NCI-H1694 (cell line): ENCODE data around the gene SYNM.

Experiments
- DNase-seq: peaks from one replicate; lab custom pipeline; 2025; lab: John Stamatoyannopoulos, UW

Gene SYNM

DNA sequence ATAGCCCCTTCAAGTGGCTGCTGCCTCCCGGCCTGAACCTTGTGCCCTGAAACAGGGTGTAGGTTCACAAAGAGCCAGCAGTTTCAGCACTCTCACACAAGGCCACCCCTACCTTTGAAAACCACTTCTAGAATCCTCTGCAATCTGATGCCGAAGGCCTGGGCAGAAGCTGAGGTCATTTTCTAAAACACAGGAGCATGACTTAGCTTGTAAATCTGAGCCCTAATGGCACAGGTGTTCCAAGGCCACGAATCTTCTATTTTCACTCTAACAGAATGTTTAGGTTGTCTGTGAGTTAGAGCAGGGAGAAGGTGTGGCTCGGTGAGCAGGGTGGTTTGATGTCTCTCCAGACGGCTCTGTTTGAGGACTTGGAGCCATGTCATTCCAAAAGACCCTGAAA, 62.3 kb downstream of the SYNM start:
- DNase-seq = no peak

DNA sequence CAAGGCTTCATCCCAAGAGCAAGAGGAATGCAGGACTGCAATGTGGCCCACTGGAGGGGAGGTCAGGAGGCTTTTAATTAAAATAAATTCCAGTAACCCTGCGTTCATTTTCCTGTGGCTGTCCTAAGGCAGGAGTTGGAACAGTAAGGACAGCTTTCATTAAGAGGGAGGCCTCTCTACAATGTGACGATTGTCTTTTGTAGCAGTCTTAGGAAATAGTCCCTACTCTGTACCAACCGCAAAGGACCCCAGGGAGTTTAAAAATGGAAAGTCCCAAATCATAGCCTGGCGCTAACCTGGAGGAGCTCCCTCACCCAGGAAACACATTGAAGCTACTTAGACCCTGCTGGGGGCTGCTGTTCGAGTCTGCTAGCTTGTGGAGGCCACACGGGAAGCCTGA, 62.8 kb downstream of the SYNM start:
- no peak for DNase-seq

DNA sequence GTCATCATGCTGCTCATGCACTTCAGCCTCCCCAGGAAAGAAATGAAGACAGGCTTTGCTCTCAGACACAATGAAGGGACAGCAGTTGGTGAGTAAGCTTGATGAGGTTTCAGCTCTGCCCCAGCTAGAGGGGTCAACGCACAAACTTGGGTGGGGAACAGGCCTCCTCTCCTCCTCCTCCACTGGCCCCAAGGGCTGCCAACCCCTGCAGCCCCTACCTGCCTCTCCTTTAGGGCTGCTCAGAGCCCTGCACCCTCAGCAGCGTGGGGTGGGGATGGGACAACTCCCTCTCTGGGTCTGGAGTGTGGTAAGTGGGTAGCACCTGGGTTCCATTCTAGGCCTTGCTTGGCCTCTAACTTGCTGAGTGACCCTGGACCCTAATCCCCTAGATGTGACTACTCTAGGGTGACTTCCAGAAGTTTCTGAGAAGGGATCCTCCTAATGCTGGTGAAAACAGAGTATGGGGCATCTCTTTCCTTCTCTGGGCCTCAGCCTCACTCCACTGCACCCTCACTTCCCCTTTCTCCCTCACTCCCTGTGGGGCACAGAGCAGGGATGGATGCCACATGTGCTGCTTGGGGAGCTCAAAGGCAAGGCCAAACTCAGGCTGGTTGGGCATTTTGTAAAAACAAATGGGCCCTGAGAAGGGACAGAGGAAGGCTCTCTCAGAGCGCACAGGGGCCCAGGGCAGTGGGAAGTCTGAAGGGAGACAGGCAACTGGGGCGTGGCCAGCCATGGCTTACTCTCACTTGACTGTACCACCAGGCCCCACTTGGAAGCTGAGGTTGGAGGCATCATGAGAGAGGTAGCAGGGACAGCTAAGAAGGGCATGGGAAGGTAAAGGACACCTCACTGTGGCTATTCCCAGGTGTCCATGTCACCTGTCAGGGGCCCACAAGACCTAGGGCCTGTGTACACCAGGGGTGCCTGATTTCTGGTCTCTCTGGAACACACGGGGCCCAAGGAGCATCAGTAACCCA, 64.0 kb downstream of the SYNM start:
- DNase-seq = no peak

DNA sequence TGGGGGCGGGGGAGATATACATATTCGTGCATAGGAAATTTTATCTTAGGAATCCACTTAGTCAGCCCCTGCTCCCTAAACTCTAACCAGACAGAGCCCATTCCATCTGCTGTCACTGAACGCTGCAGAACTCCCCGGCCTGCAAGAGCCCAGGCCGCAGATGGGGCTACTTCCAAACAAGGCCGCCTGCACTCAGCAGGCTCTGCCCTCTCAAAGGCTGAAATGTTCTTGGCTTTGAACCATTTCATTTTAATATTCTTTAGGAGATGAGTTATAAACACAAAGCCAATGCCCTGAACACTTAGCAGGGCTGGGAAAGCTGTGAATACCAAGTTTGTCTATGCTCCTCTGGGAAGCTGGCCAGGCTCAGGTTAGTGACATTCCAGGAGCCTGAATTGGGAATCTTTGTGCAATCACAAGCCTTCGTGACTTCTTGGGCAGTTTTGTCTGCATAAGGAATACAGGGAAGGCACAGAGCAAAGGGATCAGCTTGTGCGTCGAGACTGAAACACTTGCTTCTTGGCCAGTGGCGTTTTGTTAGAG, 65.0 kb downstream of the SYNM start:
- no peak for DNase-seq

DNA sequence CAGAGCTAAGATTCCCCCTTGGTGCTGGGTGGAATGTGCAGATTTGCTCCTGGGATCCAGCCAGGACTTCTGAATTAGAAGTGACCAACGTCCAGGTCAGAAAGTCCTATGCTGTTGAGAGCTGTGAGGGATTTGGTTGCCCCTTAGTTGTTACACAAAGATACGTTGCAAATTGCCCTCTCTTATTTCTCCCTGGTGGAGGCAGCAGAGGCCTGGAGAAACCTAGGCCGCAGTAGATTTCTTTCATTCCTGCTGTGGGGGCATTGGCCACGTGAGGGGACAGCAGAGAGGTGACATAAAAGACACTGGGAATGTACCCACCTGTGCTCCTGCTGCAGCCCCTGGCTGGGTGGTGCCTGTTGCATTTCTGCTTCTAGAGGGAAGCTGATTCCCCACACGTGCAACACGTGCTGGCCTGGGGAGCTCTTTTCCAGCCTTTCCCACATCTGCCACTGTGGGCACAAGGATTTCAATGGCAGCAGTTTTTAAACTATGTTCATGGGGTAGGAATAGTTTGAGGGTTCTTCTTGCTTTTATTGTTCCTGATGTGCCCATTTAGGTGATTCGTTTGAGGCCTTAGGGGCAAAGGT, 65.7 kb downstream of the SYNM start:
- no peak for DNase-seq

DNA sequence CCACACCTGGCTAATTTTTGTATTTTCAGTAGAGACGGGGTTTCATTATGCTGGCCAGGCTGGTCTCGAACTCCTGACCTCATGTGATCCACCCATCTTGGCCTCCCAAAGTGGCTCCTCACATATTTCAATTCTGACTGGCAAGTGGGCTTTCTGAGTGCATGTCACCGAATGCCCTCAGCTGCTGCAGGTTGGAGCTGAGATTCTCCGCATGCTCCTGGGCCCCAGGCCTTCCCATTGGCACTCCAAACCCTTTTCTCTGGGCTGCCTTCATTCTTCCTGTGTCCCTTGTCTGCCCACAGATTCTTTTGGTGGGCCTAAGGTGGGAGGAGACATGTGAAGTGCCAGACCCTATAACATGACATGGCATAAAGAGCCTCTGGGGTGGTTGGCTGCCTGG, 67.3 kb downstream of the SYNM start:
- DNase-seq = no peak

DNA sequence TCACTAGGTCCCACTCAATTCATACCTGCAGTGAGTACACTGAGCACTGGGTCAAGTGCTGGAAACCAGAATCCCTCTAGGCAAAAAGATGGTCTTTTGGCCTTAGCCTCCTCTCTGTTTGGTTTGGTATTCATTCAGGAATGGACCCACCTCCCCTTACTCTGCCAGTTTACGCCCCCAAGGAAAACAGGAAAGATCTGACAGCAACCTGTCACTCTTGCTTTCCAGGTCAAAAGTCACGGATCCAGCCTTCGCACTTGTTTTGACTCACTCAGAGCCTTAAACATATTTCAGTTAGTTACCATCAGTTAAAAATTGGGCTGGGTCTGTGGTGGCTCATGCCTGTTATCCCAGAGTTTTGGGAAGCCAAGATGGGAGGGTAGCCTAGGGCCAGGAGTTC, 68.1 kb downstream of the SYNM start:
- no peak for DNase-seq

DNA sequence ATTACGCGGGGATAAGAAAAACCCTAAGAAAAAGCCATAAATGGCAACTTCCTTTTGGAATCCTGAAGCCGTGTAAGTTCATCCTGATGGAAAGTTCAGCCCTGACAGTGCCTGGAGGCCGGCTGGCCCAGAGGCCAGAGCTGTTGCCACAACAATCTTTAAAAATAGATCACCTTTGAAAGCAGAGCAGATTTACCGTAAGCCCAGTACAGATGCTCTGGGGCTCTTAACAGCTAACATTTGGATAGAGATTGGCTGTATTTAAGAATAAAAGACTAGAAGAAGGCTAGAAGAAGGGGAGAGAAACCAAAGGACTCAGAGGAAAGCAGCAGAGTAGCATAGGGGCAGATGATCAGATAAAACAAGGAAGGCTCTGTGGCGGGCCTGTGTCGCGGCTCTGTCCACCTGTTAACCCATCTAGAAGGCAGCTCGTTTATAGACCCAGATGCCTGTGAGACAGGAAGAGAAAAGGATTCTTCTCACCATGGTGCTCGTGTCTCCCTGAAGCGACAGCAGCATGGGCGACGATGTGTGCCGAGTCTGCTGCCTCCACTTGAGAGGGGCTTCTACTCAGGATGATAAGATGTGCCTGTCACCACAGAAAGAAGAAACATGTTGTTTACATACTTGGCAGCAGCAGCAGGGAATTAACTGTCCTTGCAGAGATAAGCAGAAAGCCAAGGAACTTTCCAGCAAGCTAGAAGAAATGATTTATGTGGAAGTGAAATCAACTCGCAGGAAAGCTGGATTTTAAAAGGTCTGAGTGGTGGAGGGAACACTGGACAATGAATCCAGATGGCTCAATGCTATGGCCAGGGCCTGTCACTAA, 69.9 kb downstream of the SYNM start:
- DNase-seq = no peak

DNA sequence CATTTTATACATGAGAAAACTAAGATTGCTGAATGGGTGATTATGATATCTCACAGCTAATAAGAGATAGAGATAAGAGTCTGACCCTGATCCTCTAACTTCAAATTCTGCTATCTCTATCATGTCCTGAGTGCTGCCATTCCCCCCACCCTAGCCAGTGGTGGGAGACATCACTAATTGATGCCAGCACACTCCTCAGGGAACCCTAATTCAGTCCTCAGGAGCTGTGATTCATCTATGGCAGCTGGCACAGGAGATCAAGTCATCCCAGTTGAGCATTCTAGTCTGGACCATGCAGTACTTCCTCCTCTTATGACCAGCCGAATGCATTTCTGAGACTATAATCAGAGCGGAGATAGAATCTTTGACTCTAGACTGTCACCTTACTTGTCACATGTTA, 71.9 kb downstream of the SYNM start:
- DNase-seq = no peak

DNA sequence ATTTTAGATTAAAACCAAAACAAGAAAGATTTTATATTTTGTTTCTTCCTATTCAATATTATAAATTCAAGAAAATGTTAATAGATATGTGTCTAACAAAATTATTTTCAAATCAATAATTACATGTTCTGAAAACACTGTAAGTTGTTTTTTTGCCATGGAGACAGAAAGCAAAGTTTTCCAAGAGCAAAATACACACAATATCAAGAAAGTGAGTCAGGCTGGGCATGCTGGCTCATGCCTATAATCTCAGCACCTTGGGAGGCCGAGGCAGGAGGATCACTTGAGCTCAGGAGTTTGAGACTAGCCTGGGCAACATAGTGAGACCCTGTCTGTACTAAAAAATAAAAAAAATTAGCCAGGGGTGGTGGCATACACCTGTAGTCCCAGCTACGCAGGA, 72.8 kb downstream of the SYNM start:
- no peak for DNase-seq

DNA sequence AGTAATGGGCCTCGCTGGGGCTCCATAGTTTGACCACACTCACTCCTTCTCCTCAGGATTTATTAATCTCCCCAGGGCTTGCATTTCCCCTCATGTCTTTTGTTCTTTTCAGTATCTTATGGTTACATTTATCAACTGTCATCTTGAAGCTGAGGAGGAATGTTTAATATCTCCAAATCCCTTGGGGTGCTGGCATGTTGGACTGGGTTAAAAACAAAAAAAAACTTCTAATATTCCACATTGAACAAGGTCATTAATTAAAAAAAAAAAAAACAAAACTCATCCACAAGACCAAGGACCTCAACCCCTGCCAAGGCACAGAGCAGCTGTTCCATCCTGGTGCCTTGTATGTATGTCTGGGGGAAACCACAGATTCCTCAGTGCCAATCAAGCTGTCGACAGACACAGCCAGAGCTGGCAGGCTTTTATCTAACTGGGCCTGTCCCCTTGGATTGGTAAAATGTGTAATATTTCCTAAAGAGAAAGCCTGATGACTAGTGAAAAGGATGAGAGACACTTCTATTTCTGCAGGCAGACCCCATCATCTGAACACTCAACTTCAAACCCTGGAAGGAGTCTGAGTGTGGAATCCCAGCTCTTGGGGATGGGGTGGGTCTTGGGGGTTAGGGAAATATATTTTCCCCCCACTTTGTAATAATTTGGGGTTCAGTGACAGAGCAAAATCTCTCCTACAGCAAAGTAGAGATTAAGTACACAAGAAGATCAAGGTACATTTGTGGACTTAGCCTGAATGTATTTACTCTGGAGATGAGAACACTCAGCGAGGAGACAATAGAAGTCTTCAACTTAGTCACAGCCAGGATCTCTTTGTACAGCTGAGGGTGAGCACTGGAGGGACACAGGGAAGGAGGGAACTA, 75.4 kb downstream of the SYNM start:
- no peak for DNase-seq

DNA sequence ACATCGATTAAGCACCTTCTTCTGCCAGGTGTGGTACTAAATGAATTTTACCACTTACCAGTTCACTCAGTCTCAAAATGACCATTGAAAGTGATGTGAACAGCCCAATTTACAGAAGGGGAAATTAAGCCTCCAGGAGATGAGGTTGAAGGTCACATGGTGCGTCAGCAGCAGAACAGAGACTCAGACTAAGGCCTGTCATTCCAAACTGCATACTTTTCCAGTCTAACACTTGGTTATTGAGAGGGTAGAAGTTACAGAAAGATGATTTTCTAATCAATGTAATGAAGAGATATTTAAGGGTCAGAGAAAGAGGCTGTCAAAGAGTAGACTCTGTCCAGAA, 76.1 kb downstream of the SYNM start:
- DNase-seq = no peak

DNA sequence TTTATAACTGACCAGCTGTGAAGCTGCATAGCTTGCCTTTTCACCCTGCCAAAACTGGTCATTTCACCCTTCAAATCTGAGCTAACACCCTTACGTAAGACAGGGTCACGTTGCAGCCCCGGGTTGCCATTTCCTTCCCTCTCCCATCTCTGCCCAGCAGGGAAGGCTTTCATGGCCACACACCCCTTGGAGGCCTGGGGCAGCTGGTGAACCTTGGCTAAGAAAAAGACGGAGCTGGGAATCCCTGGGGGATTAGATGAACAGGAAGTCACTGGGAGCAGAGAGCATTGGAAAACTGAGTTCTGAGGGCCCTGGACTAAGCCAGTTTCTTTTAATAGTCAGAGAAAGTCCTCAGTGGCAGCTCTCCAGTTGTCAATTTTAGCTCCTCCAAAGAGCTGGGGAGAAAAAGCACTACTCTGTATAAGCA, 76.7 kb downstream of the SYNM start:
- no peak for DNase-seq

DNA sequence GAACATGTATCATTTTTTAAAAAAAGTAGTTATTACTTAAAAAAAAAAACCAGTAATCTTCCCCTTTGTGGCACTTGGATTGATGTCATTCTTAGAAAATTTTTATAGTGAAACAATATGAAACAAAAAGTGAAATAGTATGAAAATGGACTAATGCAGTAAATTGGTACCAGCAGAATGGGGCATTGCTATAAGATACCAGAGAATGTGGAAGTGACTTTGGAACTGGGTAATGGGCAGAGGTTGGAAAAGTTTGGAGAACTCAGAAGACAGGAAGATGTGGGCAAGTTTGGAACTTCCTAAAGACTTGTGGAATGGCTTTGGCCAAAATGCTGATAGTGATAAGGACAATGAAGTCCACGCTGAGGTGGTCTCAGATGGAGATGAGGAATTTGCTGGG, 77.9 kb downstream of the SYNM start:
- no peak for DNase-seq
